A204.1 (cell line): ENCODE measurements around the gene CABP7.

Experiments used
- FAIRE-seq: peaks from 2 replicates; lab custom pipeline; 2012; peaks lifted over from hg19 to GRCh38; lab: Jason Lieb, UNC

CABP7 gene

DNA sequence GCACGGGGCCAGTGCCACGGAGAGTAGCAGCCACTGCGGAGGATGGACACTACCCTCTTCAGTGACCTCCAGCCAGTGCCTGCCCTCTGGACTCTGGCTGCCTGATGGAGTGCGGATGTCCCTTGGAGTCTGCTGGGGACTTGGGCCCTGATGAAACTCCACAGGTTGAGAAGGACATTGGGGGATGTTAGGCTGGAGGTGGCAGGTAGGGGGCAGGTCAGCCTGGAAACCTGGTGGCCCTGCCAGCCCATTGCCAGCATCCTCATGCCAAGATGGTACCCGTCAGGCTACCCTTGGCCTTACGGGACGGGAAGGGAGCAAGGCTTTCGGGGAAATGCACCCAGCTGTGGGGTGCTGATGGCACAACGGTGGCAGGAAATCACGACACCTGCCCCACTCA lies 4.0 kb downstream of the CABP7 start:
- no peak for FAIRE-seq

DNA sequence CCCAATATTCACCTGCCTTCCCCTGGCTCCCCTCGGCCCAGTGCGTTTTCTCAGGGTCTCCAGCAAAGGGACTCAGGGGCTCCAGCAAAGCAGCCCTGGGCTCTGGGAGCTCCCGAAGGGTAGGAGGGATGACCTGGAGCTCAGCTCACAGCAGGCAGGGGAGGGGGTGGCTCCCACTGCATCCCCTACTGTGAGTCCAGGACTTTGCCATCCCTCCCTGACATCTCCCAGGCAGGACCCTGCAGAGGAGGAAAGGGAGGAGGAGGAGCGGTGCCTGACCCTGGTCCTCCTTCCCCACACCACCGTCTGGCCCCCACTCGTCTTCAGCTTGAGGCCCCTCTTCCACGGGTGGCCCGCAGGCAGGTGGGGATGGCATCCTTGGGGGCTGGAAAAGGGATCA lies 5.0 kb downstream of the CABP7 start:
- no peak for FAIRE-seq

DNA sequence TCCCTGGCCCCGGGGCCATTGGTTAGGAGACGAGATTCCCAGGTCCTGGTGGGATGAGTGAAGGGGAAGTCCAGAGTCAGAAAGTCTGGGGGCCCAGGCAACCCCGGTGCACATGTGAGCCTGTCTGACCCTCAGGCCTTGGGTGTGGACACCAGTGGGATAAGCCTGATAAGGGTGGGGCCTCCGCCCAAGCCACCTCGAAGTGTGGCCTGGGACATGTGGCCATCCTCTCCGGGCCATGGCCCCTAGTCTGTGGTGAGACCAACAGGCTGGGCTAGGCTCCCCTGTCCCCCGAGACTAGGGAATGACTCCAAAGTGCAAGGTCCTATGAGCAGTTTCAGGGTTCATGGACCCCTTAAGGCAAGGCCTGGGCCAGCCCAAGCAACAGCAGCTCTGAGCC lies 6.3 kb downstream of the CABP7 start:
- no peak for FAIRE-seq

DNA sequence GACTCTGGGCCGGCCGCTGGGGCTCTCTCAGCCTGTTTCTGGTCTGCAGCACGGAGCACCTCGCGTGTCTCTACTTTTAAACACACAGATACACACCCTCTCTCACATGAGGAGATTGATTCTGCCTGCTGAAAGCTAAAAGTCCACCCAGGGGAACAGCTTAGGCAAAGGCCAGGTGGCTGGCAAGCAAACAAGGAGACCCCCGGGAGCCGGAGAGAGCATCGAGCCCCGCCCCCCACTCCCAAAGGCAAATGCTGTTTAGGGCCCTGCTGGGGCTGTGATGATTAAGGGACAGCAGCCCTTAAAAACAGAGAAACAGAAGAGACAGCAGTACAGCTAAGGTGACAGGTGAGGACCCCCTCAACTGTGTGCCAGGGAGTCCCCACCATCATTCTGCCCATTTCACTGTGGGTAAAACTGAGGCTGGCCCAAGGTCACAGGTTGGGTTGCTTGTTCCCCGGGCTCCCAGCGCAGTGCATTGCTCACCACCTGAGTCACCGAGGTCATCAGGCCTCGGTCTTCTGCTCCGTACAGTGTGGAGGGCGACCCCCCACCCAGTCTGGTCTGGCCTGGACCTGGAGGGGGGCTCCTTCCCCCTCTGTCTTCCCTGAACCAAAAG lies 6.8 kb downstream of the CABP7 start:
- FAIRE-seq = no peak

DNA sequence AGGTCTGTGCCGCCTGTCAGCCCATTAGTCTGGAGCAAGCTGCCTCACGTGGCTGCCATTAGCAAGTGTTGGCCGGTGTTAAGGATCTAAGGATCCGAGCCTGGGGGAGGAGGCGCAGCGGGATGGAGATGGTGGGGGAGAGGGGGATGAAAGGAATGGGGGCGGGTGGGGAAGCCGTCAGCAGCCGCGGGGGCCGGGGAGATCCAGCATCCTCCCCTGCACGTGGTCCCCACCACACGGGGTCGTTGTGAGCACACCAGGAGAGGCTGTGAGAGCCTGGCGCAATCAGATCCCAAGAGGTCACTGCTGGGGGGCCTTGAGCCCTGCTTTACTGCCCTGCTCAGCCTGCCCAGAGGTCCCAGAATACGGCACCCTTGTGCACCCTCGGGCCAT lies 7.3 kb downstream of the CABP7 start:
- no peak for FAIRE-seq

DNA sequence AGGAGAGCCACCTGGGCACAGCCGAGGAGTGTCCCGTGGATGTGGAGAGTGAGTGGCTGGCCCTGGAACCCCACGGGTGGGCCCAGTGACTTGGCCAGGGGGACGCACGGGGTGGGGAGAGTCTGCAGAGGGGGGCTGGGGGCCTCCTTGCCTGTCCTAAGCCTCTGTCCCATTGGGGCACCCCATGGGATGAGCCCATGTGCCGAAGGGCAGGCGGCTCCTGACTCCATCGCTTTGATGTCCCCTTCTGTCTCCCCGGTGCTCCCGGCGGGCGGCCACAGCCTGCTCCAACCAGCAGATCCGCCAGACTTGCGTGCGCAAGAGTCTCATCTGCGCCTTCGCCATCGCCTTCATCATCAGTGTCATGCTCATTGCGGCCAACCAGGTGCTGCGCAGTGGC lies 9.4 kb downstream of the CABP7 start:
- FAIRE-seq = no peak

DNA sequence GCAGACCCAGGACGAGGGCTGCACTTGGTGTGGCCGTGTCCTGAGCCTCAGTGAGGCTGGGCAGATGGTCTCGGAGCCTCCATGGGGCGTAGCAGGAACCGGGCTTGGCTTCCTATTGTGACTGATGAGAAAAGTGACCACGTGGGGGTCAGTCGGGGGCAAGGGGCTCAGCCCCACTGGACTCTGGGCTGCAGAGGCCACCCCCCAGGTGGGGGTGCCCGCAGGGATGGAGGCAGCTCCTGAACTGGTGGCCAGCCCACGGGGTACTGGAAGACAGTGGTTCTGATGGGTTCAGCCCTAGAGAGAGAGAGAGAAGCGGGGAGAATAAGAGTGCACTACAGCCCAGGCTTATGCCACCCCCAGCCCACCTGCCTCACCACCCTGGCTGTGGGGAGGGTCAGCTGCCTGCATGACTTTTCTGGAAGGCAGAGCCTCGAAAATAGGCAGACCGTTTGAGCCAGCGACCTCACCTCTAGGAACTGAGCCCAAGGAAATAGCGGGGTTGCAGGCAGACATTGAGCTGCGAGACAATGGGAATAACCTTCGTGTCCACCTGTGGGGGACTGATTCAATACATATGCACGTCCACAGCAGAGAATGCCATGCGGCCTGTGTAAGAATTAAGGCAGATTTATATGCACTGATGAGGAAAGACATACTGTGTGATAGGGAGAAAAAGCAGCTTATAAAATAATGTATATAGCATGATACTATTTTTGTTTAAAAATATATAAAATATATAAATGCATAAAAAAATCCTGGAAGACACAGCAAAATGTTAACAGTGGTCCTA lies 11.5 kb downstream of the CABP7 start:
- no peak for FAIRE-seq

DNA sequence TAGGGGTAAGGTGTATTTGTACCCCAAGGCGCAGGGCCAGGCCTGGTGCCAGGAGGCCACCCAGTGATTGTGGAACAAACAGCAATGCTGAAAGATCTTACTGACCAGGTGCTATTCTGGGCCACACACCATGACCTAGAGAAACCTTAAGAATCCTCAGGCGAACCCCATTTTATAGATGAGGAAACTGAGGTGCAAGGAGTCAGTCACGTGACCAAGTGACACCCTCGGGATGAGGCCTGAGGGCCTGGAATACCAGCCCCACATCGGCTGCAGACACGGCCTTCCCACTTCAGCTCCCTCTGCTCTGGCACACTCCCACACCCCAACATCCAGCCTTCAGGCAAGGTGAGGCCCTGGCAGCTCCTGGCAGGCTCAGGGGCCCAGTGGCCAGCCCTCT lies 13.1 kb downstream of the CABP7 start:
- FAIRE-seq = no peak

DNA sequence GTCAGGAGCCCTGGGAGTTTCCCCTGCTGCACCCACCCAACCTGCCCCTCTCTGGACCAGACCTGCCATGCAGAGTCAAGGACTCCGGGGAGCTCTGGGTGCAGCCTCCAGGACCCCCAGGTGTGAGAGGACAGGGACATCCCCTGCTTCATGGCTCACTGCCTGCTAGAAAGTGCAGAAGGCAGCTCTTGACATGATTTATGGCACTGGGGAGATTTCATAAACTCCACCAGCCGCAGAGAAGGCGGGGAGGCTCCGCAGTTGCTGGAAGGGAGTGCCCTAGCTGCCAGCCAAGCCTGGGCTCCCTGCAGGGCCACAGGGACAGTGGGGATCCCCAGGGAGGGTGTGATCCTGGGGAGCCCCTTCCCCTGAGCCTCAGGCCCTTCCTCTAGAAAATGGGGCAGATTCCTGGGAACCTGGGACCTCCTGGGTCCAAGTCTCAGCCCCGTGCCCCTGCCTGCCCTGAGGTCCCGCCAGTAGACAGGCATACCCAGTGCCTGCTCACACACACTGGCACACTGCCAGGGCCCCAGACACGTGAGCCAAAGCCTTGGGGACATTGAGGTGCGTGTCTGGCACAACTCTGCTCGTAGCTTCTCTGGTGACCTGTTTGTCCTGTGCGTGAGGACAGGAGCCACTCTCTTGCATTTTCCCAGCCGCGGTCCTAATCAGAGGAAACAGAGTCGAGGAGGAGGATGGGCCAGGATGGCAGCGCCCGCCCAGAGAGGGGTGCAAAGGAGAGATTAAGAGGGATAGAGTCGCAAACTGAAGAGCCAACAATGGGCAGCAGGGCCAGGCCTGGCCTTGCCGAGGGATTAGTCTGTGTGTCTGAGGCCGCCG lies 13.8 kb downstream of the CABP7 start:
- no peak for FAIRE-seq

DNA sequence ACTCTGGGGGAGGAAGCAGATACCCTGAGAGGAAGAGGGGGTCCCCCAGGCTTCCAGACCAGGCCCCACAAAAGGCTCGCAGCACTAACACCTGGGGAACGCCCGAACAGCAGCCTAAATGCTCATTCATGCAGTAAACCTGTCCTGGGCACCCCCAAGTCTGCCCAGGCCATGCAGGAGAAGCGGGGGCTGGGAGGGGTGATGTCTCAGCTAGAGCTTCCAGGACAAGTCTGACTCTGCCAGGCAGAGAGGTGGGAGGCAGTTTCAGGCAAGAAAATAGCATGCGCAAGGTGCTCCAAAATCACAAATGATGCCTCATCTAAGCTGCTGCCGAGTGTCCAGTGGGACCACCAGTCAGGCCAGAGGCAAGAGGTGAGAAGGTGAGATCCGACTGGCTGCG lies 14.6 kb downstream of the CABP7 start:
- FAIRE-seq = no peak

DNA sequence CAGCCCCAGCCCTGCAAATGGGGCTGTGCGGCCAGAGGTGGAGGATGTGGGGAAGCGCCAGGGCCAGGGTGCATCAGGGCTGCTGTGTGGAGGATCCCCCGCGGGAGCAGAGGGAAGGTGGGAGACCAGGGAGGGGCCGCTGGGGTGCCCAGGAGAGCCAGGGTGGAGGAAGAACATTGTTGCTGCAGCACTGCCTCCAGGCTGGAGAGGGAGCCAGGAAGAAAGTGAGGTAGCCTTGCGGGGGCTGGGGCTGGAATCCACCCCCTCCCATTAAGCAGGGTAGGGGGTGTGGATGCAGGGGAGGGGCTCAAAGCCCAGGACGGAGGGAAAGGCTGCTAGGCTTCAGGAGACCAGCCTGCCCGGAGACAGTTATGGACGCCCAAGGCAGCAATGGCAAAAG lies 15.0 kb downstream of the CABP7 start:
- FAIRE-seq = no peak

DNA sequence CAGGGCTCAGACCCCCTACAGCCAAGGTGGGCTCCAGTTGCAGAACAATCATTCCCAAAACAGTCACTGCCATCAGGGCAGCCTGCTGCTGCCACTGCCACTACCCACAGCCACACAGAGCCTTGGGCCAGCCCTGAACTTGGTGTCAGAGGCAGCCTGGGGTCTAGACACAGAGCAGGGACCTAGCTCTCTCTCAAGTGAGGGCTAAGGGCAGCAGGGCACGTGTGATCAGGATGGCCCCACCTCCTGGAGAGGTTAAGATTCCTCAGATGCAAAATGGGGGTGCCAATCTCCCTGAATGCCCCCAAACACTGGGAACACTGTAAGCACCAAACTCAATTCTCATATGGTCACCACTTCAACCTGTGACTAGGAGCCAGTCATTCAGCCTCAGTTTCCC lies 15.6 kb downstream of the CABP7 start:
- FAIRE-seq = no peak

DNA sequence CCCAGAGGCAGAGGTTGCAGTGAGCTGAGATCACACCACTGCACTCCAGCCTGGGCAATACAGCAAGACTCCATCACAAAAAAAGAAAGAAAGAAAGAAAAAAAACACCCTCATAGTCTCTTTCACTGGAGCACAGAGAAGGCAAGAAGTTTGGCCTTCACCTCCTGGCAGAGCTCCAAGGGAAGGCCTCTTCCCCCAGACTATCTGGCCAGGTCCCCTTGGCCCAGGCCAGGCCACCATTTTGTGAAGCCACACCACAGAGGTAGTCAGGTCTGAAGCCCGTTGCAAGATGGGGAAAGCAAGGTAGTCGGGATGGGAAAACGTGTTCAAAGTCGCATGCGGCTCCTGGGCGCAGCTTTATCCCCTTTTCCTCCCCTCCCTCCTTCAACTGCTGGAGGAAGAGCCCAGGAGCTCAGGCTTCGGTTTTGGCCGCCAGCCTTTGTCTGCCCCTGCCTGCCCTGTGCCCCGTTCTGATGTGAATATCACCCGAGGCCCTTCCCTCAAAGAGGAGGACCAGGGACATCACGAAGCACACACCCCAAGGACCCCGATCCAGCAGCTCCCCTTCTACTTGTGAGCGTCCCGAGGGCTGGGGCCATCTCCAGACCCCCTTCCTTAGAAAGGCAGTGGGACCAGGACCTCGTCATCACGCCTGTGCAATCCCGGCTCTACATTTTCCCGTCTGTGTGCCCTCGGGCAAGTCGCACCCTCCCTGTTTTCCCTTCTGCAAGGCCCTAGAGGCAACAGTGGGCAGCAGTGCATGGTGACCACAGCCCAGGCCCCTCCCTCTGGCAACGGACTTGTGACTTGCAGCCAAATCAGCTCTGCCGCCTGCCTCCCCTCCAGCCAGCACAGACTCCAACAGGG lies 17.7 kb downstream of the CABP7 start:
- no peak for FAIRE-seq

DNA sequence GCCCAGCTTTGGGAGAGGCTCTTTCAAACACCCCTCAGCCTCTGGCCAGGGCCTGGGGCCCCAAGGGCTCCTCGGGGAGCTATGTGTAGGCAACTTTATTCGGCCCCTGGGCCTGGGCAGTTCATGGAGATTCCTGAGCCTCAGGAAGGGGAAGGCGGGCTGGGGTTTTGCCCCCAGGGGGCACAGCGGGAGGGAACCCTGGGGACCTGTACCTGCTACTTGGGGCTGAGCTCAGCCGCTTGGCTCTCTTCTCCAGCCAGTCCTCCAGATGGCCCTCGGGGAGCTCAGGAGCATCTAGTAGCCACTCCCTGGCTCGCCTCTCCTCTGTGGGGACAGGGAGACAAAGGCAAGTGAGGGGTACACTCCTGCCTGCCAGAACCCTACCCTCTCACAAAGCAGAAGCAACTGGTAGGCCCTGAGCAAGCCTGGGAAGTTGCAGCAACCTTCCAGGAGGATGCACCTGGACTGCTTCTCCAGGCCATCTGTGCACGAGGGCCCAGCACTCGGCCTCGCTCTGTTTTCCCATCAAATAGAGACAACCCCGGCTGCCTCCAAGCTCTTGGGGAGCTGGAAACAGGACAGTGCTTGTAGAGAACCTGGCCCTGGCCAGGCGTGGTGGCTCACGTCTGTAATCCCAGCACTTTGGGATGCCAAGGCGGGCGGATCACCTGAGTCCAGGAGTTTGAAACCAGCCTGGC lies 18.5 kb downstream of the CABP7 start:
- no peak for FAIRE-seq

DNA sequence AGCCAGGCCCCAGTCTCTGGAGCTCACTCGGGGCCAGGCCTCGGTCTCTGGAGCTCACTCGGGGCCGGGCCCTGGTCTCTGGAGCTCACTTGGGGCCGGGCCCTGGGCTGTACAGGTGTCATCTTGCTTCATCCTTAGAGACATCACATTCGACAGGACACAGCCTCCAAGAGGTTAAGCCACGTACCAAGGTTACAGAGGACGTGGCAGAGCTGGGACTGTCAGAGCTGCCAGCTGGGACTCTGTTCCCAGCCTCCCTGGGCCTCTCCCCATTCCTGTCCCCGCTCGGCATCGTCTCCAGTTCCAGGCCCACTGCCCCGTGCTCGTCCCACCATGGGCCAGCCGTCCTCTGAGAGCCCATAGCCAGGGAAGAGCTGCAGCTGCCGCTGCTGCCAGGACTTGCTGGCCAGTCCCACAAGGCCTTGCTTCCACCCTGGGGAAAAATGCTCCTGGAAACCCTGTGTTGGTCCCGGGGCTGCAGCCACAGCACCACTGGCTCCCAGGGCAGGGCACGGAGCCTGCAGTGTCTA lies 19.6 kb downstream of the CABP7 start:
- FAIRE-seq = no peak

DNA sequence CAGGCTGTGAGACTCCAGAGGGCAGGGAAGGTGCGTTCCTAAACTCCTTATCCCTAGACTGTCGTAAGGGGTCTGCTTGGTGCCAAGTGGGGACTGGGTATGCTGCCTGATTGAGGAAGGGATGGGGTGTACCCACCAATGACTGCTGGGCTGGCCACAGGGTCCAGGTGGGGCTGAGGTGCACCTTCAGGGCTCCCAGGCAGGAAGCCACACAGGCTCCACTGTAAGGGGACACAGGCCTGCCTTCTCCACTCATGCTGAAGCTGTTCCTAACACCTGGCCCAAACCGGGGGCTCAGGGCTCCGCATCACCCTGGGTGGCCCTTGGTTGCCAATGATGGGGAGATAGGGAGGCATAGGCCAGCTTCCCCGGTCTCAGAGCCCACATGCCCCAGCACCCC lies 20.4 kb downstream of the CABP7 start:
- no peak for FAIRE-seq

DNA sequence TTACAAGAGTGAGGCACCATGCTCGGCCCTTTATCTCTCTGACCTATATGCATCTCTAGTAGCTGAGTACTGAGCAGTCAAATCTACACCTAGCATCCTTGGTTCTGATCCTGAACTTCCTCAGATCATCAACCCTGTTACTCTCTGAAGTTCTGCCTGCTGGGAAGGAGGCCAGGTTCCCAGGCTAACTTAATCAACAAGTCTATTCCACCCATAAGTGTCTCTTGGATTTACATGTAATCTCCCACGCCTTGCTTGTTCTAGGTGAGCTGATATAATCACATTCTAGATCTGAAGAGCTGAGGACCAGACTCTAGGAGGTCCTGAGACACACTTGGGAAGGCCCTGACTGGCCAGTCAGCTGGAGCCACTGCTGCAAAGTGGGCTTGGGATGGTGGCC lies 22.1 kb downstream of the CABP7 start:
- no peak for FAIRE-seq

DNA sequence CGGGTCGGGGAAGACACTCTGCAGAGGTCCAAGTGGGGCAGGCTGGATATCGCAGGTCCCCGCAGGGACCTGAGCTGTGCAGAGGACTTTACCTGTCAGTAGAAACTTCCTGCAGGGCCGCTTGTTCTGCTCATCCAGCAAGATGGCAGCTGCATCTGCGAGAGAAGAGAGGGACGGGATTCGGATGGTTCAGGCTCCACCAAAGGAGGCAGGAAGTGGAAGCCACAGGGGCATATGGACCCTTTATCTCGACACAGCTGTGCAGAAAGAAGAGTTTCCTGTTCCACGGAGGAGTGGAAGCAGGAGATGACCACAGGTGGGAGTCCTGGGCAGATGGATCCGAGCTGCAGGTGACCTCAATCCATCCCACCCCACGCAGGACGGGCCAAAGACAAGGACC lies 22.5 kb downstream of the CABP7 start:
- FAIRE-seq = no peak

DNA sequence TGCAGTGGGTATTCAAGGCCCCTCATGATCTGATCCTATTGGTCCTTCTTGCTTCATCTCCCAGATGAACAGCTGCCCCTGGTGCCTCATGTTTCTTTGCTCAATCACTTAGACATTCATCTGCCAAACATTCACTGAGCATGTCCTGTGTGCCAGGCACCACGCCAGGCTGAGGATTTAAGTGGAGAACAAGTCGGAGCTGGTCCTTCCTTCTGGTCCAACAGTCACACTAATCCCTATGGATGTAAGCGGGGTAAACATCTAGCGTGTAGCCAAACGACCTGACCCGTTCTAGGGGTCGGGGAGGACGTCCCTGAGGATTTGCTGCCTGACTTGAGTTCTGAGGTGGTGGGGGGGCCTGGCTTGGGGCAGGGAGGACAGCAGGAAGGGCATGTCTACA lies 25.1 kb downstream of the CABP7 start:
- no peak for FAIRE-seq

DNA sequence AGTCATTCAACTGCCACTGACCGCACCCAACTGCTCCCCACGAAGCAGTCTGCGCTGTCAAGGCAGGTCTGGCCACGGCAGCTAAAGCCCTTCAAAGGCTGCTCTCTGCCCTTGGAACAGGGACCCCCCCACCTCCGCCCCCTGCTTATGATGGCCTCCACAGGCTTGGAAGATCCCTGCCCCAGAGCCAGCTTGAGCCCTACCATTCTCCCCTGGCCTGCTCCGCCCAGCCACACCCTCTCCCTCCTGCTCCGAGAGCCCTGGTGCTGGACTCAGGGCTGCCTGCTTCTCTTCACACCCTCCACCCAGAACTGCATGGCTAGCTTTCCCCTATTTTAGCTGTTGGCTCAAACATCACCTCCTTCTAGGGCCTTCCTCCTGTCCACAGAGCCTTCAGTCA lies 28.0 kb downstream of the CABP7 start:
- FAIRE-seq = no peak

DNA sequence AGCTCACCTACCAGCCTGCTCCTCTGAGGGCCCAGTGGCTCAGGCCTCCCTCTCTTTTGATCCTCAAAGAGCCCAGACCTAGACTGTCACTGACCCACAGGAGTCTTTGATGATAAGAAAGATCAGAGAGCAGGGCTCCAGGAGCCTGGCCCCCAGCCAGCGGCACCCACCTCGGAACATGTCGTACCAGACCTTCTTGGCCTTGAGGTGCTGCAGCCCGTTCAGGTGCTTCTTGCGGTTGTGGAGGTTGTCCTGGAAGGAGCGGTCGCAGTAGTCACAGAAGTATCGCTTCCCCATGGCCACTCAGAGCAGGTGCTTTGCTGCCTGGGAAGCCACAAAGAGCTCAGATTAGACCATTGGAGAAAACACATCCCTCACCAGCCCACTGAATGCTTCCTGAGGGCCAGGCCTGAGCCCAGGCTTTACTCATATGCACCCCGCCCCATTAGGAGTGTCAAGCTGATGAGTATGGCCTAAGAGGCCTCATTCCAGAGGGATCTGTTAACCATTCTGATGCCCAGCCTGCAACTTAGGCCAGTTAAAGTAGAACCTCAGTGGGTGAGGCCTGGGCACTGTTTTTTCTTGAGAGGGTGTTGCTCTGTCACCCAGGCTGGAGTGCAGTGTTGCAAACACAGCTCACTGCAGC lies 28.6 kb downstream of the CABP7 start:
- no peak for FAIRE-seq
